Activated CD8-positive, alpha-beta memory T cell treated with anti-CD3 and anti-CD28 coated beads for 24 hours (primary cell): ENCODE results near the gene PATJ.

Experiments
- DNase-seq: peaks from one replicate; pipeline ENCODE4 v3.0.0-alpha.2; 2020

The PATJ gene

GRCh38 chr1:62221171-62221570 lies 478.9 kb downstream of the PATJ start:
- no peak for DNase-seq

GRCh38 chr1:62222321-62222720 lies 480.0 kb downstream of the PATJ start:
- DNase-seq, result no peak

GRCh38 chr1:62224182-62224581 lies 481.9 kb downstream of the PATJ start:
- no peak for DNase-seq

- DNase-seq, result no peak
These were observed 485.2 kb downstream of the PATJ start for GRCh38 chr1:62227496-62227895.
